ENCODE results near the gene UROC1. TPM values are rescaled to one million over a fixed set of nuclear protein-coding genes. Genes with fewer than 3 reads are reported as not detected.

The UROC1 gene
- total RNA-seq, 1 donor from 2014 or later = not detected

GRCh38 chr3:126464997-126465396 lies 52.6 kb downstream of the UROC1 start:
- intact Hi-C loops (cut with micrococcal nuclease) = no loop called here

DNA sequence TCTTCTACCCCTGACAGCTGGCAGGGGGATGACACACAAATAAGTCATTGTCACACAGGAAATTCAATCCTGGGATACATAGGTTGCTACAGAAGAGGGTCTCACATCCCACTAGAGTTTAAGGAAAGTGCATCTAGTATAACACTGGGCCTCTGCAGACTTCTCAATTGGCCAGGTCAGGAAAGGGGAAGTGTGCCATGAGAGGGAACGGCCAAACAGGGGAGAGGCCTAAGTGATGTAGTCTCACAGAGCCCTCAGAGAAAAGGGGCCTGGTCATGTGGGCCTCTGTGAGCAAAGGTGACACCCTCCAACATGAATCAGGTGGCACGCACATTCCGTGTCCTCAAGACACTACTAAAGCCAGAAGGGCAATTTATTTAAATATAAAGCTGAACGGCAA lies 53.1 kb downstream of the UROC1 start:
- intact Hi-C loops (cut with micrococcal nuclease) = no loop called here

DNA sequence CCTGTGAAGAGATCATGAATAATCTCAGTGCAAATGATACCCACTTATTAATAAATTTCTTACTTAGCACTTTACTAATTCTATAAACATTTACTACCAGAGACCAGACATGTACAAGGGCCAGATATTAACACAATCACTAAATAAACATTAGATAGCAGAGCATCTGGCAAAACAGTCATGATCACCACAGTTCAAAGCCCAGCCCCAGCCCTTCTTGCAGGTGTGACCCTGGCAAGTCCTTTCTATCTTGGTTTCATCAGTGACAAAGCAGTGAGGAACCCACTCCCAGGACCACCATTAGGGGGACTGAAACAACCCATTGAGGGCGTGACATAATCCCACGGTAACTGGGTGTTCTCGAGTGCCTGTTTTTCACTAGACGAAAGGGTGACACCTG lies 53.5 kb downstream of the UROC1 start:
- intact Hi-C loops (cut with micrococcal nuclease) = no loop called here

DNA sequence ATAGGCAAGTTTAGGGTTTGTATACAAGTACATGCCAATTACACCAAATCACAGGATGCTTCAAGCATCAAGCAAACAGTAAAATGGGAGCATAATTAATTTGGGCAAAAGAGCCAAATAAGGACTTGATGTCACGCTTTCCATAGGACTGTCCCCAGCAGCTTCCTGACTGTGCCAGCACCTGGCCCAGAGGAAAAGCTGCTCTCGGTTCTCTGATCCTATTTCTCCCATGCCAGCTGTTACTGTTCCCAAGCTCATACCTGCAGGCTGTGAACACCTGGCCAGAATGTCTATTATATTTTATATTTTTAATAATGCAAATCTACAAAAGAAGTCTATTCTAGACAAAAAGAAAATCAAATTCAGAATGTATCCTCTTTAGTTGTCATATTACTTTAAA lies 54.1 kb downstream of the UROC1 start:
- intact Hi-C loops (cut with micrococcal nuclease) = no loop called here

GRCh38 chr3:126461450-126462070 lies 56.0 kb downstream of the UROC1 start:
- intact Hi-C loops (cut with micrococcal nuclease) = no loop called here

DNA sequence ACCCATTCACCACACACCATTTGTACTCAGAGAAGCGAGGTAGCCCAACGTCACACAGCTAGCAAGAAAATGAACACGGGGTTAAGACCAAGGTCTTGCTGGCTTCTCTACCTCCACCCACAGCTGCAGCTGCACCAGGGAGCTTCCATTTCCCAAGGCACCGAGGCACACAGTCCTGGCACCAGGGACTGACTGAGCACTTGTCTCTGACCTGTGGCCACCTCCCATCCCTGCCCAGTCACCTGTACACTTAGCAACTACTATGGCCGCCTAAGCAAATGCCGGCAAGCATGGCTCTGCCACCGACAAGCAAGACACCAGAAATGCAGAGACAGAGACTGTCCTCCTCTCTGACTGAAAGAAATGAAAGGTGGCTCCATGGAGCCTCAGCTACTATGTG lies 57.2 kb downstream of the UROC1 start:
- intact Hi-C loops (cut with micrococcal nuclease) = no loop called here

- intact Hi-C loops (cut with micrococcal nuclease) = no loop called here
These were observed 57.8 kb downstream of the UROC1 start for GRCh38 chr3:126459763-126460127.

- intact Hi-C loops (cut with micrococcal nuclease) = no loop called here
These were observed 58.3 kb downstream of the UROC1 start for GRCh38 chr3:126459111-126459762.

DNA sequence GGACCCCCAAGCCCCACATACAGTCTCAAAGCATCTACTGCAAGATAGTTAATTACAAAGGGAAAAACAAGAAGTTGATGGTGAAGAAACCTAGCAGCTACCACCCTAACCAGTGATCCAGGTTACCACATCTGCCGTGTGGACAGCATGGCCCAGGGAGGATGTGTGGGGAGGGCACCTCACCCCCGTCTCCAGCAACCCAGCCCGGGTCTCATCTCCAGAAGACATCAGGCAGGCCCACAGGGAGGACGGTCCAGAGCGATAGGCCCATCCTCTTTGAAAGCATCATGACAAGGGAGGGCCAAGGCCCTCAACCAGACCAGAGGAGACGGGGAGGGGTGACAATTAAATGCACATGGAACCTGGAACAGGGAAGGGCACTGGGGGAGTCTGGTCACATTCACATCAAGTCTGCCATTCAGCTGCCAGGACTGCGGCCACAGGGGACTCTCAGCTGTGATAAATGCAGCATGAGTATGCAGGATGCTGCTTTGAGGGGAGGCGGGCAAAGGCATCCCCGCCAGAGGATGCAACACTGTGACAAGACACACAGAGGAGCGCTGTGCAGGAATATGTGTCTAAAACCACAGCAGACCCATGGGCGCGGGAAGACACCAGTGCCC lies 60.7 kb downstream of the UROC1 start:
- intact Hi-C loops (cut with micrococcal nuclease) = no loop called here

GRCh38 chr3:126456211-126456610 lies 61.4 kb downstream of the UROC1 start:
- intact Hi-C loops (cut with micrococcal nuclease) = no loop called here

DNA sequence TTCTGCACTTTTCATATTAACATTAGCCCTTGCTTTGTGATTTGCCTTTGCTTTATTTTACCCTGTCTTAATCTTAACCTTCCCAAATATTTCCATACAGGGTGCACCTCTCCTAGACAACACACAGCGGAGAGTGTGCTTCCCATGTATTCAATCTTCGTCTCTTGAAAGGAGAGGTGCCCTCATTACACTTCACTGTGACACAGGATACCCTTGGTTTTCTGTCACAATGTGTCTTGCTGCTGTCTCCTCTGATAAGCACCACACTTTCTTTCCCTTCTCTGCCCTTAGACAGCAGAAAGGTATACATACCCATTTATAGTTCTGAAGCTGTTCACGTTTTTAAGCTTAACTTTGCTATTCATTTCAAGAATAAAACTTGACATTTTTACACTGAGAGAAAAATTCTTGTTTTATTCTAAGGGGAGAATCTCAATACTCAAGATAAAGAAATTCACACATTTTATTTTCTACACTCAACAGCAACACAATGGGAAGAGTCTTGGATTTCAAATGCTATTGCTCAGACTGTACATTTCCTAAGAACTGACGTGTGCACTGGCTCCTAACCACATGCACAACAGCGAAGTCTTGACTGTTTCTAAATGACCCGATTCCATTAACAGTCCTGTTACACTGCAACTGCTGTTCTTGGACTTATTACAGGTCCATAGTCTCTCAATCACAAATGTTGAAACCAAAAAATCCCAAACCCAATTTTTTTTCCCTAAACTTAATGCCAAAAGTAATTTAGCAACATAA lies 63.0 kb downstream of the UROC1 start:
- intact Hi-C loops (cut with micrococcal nuclease) = no loop called here

- intact Hi-C loops (cut with micrococcal nuclease) = no loop called here
These were observed 63.5 kb downstream of the UROC1 start for GRCh38 chr3:126454025-126454424.

DNA sequence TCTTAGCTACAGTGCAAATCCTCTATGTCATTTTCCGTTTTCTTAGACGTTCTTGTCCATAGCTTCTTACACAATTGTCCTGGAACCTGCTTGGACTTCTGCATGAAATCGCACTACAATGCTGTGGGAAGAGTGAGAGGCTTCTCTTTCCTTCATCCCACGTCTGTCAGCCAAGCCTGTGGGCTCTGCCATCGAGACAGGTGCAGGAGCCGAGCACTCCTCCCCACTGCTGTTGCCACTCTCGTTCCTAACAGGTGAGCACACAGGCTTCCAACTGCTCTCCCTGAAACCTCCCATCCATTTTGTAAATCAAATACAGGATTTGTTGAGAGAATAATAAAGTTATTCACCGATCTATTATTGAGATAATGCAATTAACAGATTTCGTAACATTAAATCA lies 65.4 kb downstream of the UROC1 start:
- intact Hi-C loops (cut with micrococcal nuclease) = no loop called here

DNA sequence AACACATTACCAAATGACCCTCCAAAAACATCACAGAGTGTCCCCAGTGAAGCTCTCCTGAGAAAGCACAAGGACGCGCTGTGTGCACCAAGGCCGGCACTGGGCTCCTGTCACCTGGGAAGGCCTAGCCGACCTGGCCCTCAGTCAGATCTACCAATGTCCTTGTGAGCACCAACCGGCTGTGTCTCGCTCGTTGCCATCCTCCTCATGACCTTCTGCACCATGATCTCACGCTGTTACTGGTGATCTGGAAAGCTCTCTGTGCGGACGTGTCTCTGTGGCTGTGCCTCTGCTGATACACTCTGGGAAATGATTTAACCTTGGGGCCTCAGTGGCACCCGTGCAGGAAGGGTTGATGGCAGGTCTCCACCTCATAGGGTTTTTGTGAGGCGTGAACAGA lies 66.1 kb downstream of the UROC1 start:
- intact Hi-C loops (cut with micrococcal nuclease) = no loop called here

GRCh38 chr3:126450744-126451143 lies 66.8 kb downstream of the UROC1 start:
- intact Hi-C loops (cut with micrococcal nuclease) = no loop called here

- intact Hi-C loops (cut with micrococcal nuclease) = no loop called here
These were observed 67.4 kb downstream of the UROC1 start for GRCh38 chr3:126450219-126450618.

DNA sequence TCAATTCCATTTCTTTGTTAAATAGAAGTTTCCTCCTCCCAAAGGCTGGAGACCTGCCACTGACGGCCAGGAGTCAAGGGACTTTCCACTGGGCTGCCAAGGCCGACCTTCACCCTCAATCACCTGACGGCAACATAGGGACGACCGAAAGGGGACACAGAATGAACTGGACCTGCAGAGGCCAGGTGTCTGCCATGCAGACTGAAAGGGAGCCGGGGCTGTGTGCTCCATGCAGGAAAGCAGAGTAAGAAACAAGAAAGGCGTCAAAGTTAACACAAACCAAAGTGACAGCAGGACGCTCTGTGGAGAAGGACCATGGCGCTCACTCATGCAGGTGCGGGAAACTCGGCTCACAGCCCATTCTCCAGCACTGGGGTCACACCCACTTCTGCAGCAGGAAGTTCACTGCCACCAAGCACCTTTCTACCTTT lies 67.9 kb downstream of the UROC1 start:
- intact Hi-C loops (cut with micrococcal nuclease) = no loop called here

DNA sequence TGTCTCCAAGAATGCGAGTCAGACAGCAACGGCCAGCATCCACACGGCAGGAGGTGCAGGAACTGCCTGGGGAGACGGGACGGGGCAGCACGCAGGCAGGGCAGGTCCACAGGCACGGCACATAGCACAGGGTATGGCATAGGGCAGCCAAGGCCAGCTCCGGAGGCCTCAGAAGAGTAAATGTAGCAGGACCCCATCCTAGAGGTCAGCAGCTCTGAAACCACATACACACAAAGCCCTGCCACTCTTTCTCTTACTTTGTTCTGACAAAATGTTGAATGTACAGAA lies 68.7 kb downstream of the UROC1 start:
- intact Hi-C loops (cut with micrococcal nuclease) = no loop called here

GRCh38 chr3:126448136-126448892 lies 69.3 kb downstream of the UROC1 start:
- intact Hi-C loops (cut with micrococcal nuclease) = no loop called here

DNA sequence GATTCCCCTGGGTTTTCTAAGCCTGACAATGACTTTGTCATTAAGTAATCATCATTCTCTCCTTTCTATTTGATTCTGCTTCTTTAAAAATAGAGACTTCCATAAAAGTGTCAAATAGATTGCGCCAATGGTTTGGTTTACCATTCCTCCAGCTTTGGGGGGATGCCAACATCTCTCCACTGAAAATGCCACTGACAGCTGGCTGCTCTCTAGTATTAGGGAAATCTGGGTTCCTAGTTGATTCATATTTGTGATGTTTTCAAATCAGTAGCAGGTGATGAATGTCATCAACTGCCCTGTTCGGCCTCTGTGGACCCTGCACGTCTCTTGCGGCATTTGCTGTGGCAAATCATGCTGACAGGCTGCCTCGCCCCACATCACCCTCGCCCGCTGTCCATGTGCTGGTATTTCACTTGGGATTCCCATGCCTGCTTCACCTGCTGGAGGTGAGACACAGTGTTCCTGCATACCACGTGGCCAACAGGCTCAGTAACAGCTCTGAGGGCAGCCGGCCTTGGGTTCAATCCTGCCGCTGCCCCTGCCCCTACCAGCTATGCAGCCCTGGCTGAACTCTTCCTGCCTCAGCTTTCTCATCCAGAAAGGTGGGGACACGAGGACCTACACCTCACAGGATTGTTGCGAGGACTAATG lies 70.0 kb downstream of the UROC1 start:
- intact Hi-C loops (cut with micrococcal nuclease) = no loop called here

DNA sequence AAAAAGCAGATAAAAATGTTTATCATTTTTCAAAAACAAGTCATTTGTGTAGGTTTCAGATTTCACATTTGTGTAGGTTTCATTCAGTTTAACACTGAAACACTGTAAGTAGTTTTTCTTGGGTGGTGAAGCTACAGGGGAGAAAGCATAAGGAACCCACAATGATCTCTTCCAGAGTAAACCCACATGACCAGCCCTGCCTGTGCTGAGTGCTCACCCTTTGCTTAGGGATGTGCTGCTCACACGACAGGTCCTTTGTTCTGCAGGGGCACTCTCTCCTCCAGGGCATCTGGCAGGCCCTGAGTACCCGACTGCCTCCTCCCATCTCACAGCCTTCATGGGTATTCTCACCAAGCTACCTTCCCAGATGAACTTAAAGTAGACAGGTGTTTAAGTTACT lies 70.8 kb downstream of the UROC1 start:
- intact Hi-C loops (cut with micrococcal nuclease) = no loop called here

Data from T-helper 2 cell treated with Interferon-gamma antibody and Interleukin-4, amounts not matched to agents 100 ng/mL and 5 ng/mL, for 36 hours (primary cell).